B cell (primary cell): ENCODE measurements around the gene ZDHHC4. TPM values are rescaled to one million over a fixed set of nuclear protein-coding genes. Genes with fewer than 3 reads are reported as not detected.

Experiments
- ATAC-seq: fragments of 200-7000 bp; cut with Tn5 transposase; one replicate; pipeline ENCODE4 v1.10.0; 2021; ENCODE audit warnings: low read depth, mild to moderate bottlenecking, moderate number of reproducible peaks, moderate library complexity
- CTCF ChIA-PET: fragments of 350-600 bp; sonication (Branson Sonifier 250); formaldehyde crosslinking; loops from one replicate; lab custom pipeline; 2021; ENCODE audit warnings: antibody characterized with exemption, inconsistent platforms; lab: Charles Lee
- POLR2A ChIA-PET: fragments of 350-600 bp; sonication (Branson Sonifier 250); formaldehyde crosslinking; loops from one replicate; lab custom pipeline; 2021; ENCODE audit warnings: antibody characterized with exemption; lab: Charles Lee
- DNase-seq: peaks from one replicate; pipeline ENCODE4 v3.0.0; 2013
- H2AFZ ChIP-seq: 2 replicates; pipeline ENCODE4 v1.6.1; 2012; ENCODE audit warnings: mild to moderate bottlenecking, low read depth, low read length; ENCODE audit not compliant: insufficient read depth, poor library complexity, severe bottlenecking
- H3K27ac ChIP-seq, 2 donors: 1 replicate in 1 of 2; 2 replicates in 1 of 2; pipeline ENCODE4 v1.5.1; 2012 to 2013; ENCODE audit warnings: low read length in 2 of 2, mild to moderate bottlenecking in 2 of 2, moderate library complexity in 1 of 2
- H3K27me3 ChIP-seq, 4 experiments: fragments of 200-600 bp in 1 of 4; sonication (generic) in 1 of 4; replicated peaks in 1 of 4; 1 replicate in 2 of 4; 2 replicates in 2 of 4; pipeline versions ENCODE4 v1.6.1 to v1.7.0; 2013 to 2016; ENCODE audit warnings: low read length in 3 of 4, mild to moderate bottlenecking in 2 of 4, mixed read lengths in 1 of 4, moderate library complexity in 1 of 4; ENCODE audit not compliant: insufficient read depth in 4 of 4, control insufficient read depth in 3 of 4; ENCODE audit errors: control extremely low read depth in 1 of 4
- H3K36me3 ChIP-seq, 2 experiments: replicated peaks in 1 of 2; 1 replicate in 1 of 2; 2 replicates in 1 of 2; pipeline versions ENCODE4 v1.6.1 to v1.7.1; 2013; ENCODE audit warnings: low read length in 1 of 2; ENCODE audit not compliant: insufficient read depth in 2 of 2, control insufficient read depth in 1 of 2; ENCODE audit errors: control extremely low read depth in 1 of 2, extremely low read depth in 1 of 2
- H3K4me1 ChIP-seq, 2 donors: fragments of 200-600 bp in 1 of 2; sonication (generic) in 1 of 2; 1 replicate in 1 of 2; 2 replicates in 1 of 2; pipeline versions ENCODE4 v1.5.1 to v1.6.1; 2013 to 2017; ENCODE audit warnings: low read length in 2 of 2; ENCODE audit not compliant: control insufficient read depth in 2 of 2, insufficient read depth in 2 of 2
- H3K4me2 ChIP-seq: replicated peaks from 2 replicates; pipeline ENCODE3; 2012; ENCODE audit warnings: mild to moderate bottlenecking, low read depth, low read length; ENCODE audit not compliant: poor library complexity, severe bottlenecking
- H3K4me3 ChIP-seq, 5 experiments: fragments of 200-600 bp in 1 of 5; sonication (generic) in 1 of 5; 1 replicate in 3 of 5; 2 replicates in 2 of 5; pipeline versions ENCODE4 v1.5.1 to v1.7.0; 2011 to 2016; ENCODE audit warnings: low read length in 4 of 5, mild to moderate bottlenecking in 4 of 5, low read depth in 2 of 5, control low read depth in 1 of 5, moderate library complexity in 1 of 5; ENCODE audit not compliant: insufficient read depth in 1 of 5; ENCODE audit errors: control extremely low read depth in 1 of 5, extremely low read depth in 1 of 5
- H3K79me2 ChIP-seq: fragments of 200-600 bp; sonication (generic); one replicate; pipeline ENCODE4 v1.6.0; 2016; ENCODE audit warnings: low read length; ENCODE audit not compliant: control insufficient read depth, insufficient read depth
- H3K9ac ChIP-seq: fragments of 200-600 bp; sonication (generic); 2 replicates; pipeline ENCODE4 v1.6.1; 2017; ENCODE audit warnings: mild to moderate bottlenecking, low read length, moderate library complexity
- H3K9me3 ChIP-seq, 3 donors: one replicate each; pipeline versions ENCODE4 v1.6.1 to v1.7.1; 2013; ENCODE audit warnings: low read length in 2 of 3; ENCODE audit not compliant: control insufficient read depth in 2 of 3, insufficient read depth in 1 of 3; ENCODE audit errors: control extremely low read depth in 1 of 3
- H4K20me1 ChIP-seq: 2 replicates; pipeline ENCODE4 v1.6.0; 2012; ENCODE audit warnings: mild to moderate bottlenecking, low read length; ENCODE audit not compliant: insufficient read depth, control insufficient read depth, poor library complexity, severe bottlenecking
- H3K27ac Mint-ChIP-seq: one replicate; pipeline ENCODE4 v1.8.0; 2021; ENCODE audit warnings: mixed read lengths
- H3K27me3 Mint-ChIP-seq: one replicate; pipeline ENCODE4 v1.8.0; 2021; ENCODE audit warnings: mixed read lengths
- H3K4me1 Mint-ChIP-seq: one replicate; pipeline ENCODE4 v1.8.0; 2021; ENCODE audit warnings: mixed read lengths
- H3K4me3 Mint-ChIP-seq: one replicate; pipeline ENCODE4 v1.8.0; 2021; ENCODE audit warnings: mixed read lengths
- H3K9me3 Mint-ChIP-seq: one replicate; pipeline ENCODE4 v1.8.0; 2022; ENCODE audit warnings: mixed read lengths; ENCODE audit not compliant: insufficient read depth
- EZH2 ChIP-seq: IDR thresholded peaks from 2 replicates; pipeline ENCODE4 v1.6.1; 2012; ENCODE audit warnings: borderline replicate concordance, low read depth, mild to moderate bottlenecking, moderate library complexity, low read length; ENCODE audit not compliant: insufficient read depth, poor library complexity, severe bottlenecking
- WGBS: methylation state at CpG from one replicate; pipeline ENCODE4 v1.1.5; 2013; ENCODE audit warnings: missing lambda C conversion rate; ENCODE audit not compliant: insufficient coverage; 5-methylcytosine and 5-hydroxymethylcytosine counted together
- intact Hi-C: fragments of 100-400 bp; cut with micrococcal nuclease; formaldehyde crosslinking; loops from one replicate; pipeline ENCODE4 v1.10.0; 2022
- polyA plus RNA-seq: library from polyadenylated mRNA; depleted of rRNA; stranded (reverse); fragments of >200 nt; gene quantifications from 2 replicates; pipeline ENCODE4 v1.2.3, GENCODE V29; 2012
- total RNA-seq, 2 donors: library from RNA; stranded (reverse); fragments of 120-200 nt in 1 of 2; gene quantifications; 1 replicate in 1 of 2; 2 replicates in 1 of 2; pipeline versions ENCODE4 v1.2.3 to v1.2.4, GENCODE V29; 2013 to 2022
- TF ChIP-seq, protein P1 (sequence below): fragments of 200-600 bp; IDR thresholded peaks from one replicate; pipeline ENCODE4 v1.8.0; 2022; ENCODE audit warnings: antibody characterized with exemption, mild to moderate bottlenecking

Gene ZDHHC4
- total and polyA plus RNA-seq, 2 donors (not counting 1 experiment from before 2014, with no cell fraction given), result 38.5 to 42.0 TPM

DNA sequence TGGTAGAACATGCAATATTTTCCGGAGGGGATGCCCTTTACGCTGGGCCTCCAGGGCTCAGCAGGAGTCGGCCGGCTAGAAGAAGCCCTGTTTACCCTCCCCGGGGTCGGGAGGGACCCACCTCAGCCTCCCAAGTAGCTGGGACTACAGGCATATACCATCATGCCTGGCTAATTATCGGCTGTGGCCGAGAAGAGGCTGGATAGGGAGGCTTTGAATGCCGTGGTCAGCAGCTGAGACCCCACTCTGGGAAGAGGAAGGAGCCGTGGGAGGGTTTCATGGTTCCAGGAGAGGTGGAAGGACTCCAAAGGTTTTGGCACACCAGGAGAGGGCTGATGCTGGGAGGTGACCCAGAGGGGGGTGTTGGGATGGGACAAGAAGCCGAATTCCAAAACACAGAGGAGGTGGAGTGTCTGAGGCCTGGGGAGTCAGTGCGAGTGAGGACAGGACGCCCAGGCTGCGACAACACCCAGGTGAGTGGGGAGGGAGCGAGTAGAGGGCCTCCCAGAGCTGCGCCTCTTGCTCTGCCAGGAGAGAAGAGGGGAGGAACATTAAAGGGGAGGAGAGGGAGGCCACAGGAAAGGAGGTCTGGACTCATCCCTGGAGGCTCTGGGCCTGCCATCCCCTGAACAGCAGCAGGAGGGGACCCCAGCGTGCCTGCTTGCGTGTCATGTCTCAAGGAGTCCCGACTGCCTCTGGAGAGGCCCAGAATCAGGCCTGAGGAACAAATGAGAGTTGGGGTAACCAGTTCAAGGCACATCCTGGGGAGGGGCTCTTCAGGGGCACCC, 45.6 kb upstream of the ZDHHC4 start:
- no peak overlapping the region for H3K27ac ChIP-seq
- H3K9me3 Mint-ChIP-seq, result no peaks in the 10 kb centered on the region
- peaks cover 0 to 40% (median 12%) of the 10 kb centered on the region in 4 experiments for H3K27me3 ChIP-seq
- peaks cover 0 to 7% (median 0%) of the 10 kb centered on the region in 3 donors for H3K9me3 ChIP-seq
- DNase-seq, result no peak
- intact Hi-C loops, result loop anchor here (2.0 kb wide), 1 partner anchor 45 kb away; the partner anchor contains the start of gene ZDHHC4
- ChIA-PET CTCF (interaction anchor here (0.6 kb wide), 1 partner anchor 44 kb away, joined by 4 read pairs; no protein-coding TSS in a partner anchor), POLR2A (no interaction called here)
- H2AFZ ChIP-seq, result peak overlapping the region; percentile 96
- peak overlapping the region; percentile 70 for H3K9ac ChIP-seq
- peaks cover 24 to 32% of the 10 kb centered on the region in 2 donors for H3K4me1 ChIP-seq
- H3K36me3 ChIP-seq, result no peaks in the 10 kb centered on the region
- no peak for ATAC-seq
- H3K4me2 ChIP-seq, result peak overlapping the region; percentile 97
- H3K4me3 Mint-ChIP-seq, result peak overlapping the region; percentile 89
- 42% methylated on average over 14 of the region's 19 CpGs for WGBS
- H3K27ac Mint-ChIP-seq, result peak overlapping the region; percentile 61
- H3K4me1 Mint-ChIP-seq, result peaks cover 25% of the 10 kb centered on the region
- TF ChIP-seq, protein P1, sequence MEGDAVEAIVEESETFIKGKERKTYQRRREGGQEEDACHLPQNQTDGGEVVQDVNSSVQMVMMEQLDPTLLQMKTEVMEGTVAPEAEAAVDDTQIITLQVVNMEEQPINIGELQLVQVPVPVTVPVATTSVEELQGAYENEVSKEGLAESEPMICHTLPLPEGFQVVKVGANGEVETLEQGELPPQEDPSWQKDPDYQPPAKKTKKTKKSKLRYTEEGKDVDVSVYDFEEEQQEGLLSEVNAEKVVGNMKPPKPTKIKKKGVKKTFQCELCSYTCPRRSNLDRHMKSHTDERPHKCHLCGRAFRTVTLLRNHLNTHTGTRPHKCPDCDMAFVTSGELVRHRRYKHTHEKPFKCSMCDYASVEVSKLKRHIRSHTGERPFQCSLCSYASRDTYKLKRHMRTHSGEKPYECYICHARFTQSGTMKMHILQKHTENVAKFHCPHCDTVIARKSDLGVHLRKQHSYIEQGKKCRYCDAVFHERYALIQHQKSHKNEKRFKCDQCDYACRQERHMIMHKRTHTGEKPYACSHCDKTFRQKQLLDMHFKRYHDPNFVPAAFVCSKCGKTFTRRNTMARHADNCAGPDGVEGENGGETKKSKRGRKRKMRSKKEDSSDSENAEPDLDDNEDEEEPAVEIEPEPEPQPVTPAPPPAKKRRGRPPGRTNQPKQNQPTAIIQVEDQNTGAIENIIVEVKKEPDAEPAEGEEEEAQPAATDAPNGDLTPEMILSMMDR, result no peak
- TF ChIP-seq EZH2, result no peak
- H4K20me1 ChIP-seq, result no peaks in the 10 kb centered on the region
- H3K79me2 ChIP-seq, result no peaks in the 10 kb centered on the region
- peaks cover 26% of the 10 kb centered on the region for H3K27me3 Mint-ChIP-seq
- H3K4me3 ChIP-seq, result peak overlapping the region; percentile 30 to 70 (median 68)

GRCh38 chr7:6532516-6532915, 44.7 kb upstream of the ZDHHC4 start:
- Histone ChIP-seq H3K27ac (no peak overlapping the region), H3K4me3 (no peak overlapping the region), H3K27me3 (peaks cover 0 to 37% (median 7%) of the 10 kb centered on the region in 4 experiments), H3K9ac (no peak overlapping the region), H3K9me3 (no peaks in the 10 kb centered on the region), H3K79me2 (no peaks in the 10 kb centered on the region), H2AFZ (no peak overlapping the region), H4K20me1 (no peaks in the 10 kb centered on the region), H3K4me1 (peaks cover 17 to 29% of the 10 kb centered on the region in 2 donors), H3K4me2 (no peak overlapping the region), H3K36me3 (no peaks in the 10 kb centered on the region)
- peaks cover 17% of the 10 kb centered on the region for H3K4me1 Mint-ChIP-seq
- no peak overlapping the region for H3K27ac Mint-ChIP-seq
- H3K9me3 Mint-ChIP-seq, result no peaks in the 10 kb centered on the region
- intact Hi-C loops, result no loop called here
- H3K27me3 Mint-ChIP-seq, result peaks cover 18% of the 10 kb centered on the region
- CTCF ChIA-PET, result interaction anchor here (0.6 kb wide), 1 partner anchor 43 kb away, joined by 4 read pairs; no protein-coding TSS in a partner anchor
- ATAC-seq (no peak), DNase-seq (no peak)
- peak overlapping the region; percentile 89 for H3K4me3 Mint-ChIP-seq
- WGBS, result 87% methylated on average over 7 of the region's 7 CpGs
- POLR2A ChIA-PET, result no interaction called here
- TF ChIP-seq EZH2, result no peak
- TF ChIP-seq, protein P1, result no peak
